Natural killer cell (primary cell): ENCODE results near the gene GSTK1. TPM values are rescaled to one million over a fixed set of nuclear protein-coding genes. Genes with fewer than 3 reads are reported as not detected.

ENCODE experiments used
- ATAC-seq, 3 donors: fragments of 150-1000 bp in 2 of 3; fragments of 200-7000 bp in 1 of 3; cut with Tn5 transposase; 1 replicate in 1 of 3; 2 replicates in 2 of 3; pipeline ENCODE4 v1.10.0; 2021; ENCODE audit warnings: mild to moderate bottlenecking in 2 of 3, moderate library complexity in 2 of 3
- DNase-seq, 2 donors: peaks; one replicate each; pipeline versions ENCODE4 v3.0.0 to v3.0.0-alpha.2; 2013 to 2021; ENCODE audit warnings: mixed read lengths in 1 of 2
- H3K27ac ChIP-seq: one replicate; pipeline ENCODE4 v1.5.1; 2013; ENCODE audit warnings: mild to moderate bottlenecking, low read length
- H3K27me3 ChIP-seq: one replicate; pipeline ENCODE4 v1.6.1; 2013; ENCODE audit warnings: low read length; ENCODE audit not compliant: control insufficient read depth, insufficient read depth
- H3K36me3 ChIP-seq: one replicate; pipeline ENCODE4 v1.6.1; 2013; ENCODE audit warnings: low read length; ENCODE audit not compliant: control insufficient read depth, insufficient read depth
- H3K4me1 ChIP-seq: one replicate; pipeline ENCODE4 v1.6.1; 2013; ENCODE audit warnings: low read length; ENCODE audit not compliant: control insufficient read depth, insufficient read depth
- H3K4me3 ChIP-seq: one replicate; pipeline ENCODE4 v1.5.1; 2013; ENCODE audit warnings: low read length
- H3K9me3 ChIP-seq: one replicate; pipeline ENCODE4 v1.6.1; 2013; ENCODE audit warnings: low read length; ENCODE audit not compliant: control insufficient read depth, insufficient read depth
- H3K27ac Mint-ChIP-seq, 2 donors: one replicate each; pipeline ENCODE4 v1.8.0; 2022; ENCODE audit warnings: mild to moderate bottlenecking in 2 of 2, mixed read lengths in 2 of 2, moderate library complexity in 1 of 2
- H3K27me3 Mint-ChIP-seq, 2 donors: one replicate each; pipeline ENCODE4 v1.8.0; 2022; ENCODE audit warnings: low read depth in 2 of 2, mixed read lengths in 2 of 2
- H3K36me3 Mint-ChIP-seq: one replicate; pipeline ENCODE4 v1.8.0; 2022; ENCODE audit warnings: mixed read lengths
- H3K4me1 Mint-ChIP-seq, 2 donors: one replicate each; pipeline ENCODE4 v1.8.0; 2022; ENCODE audit warnings: mixed read lengths in 2 of 2
- H3K4me3 Mint-ChIP-seq: one replicate; pipeline ENCODE4 v1.8.0; 2022; ENCODE audit warnings: mild to moderate bottlenecking, moderate library complexity, mixed read lengths
- H3K9me3 Mint-ChIP-seq, 2 donors: one replicate each; pipeline ENCODE4 v1.8.0; 2022; ENCODE audit warnings: mixed read lengths in 2 of 2
- WGBS: methylation state at CpG from one replicate; pipeline ENCODE4 v1.1.7; 2013; ENCODE audit warnings: missing lambda C conversion rate; ENCODE audit not compliant: insufficient coverage; 5-methylcytosine and 5-hydroxymethylcytosine counted together
- intact Hi-C: fragments of 100-400 bp; cut with micrococcal nuclease; formaldehyde crosslinking; loops from one replicate; pipeline ENCODE4 v1.14.2; 2022
- total RNA-seq, 4 donors: library from RNA; stranded (reverse); fragments of 120-200 nt in 1 of 4; gene quantifications; one replicate each; pipeline versions ENCODE4 v1.2.3 to v1.2.4, GENCODE V29; 2013 to 2022
- TF ChIP-seq, protein P1 (sequence below): fragments of 200-600 bp; IDR thresholded peaks from one replicate; pipeline ENCODE4 v1.8.0; 2022; ENCODE audit warnings: antibody characterized with exemption

Gene GSTK1
- total RNA-seq, 3 donors from 2014 or later (not counting 1 experiment from before 2014, with no cell fraction given) = 159 to 215 (median 181) TPM

DNA sequence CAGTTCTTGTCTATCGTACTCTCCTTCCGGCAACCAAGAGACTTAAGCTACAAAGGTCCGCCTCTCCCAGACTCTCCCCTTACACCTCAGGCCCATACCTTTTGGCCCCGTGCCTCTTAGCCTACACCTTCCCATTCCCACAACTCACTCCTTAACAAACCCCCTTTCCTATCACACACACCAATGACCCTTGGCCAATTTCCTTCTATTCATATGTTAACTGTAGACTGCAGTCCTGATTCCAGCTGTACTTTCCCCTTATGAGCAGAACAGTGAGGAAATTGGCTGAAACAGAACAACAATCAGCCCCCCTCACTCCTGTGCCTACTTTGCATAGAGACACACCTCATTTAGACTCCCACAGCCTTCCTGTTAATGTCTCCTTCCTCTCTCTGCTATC is 20.1 kb downstream of the GSTK1 start:
- DNase-seq (no peak), ATAC-seq (no peak)
- no peaks in the 10 kb centered on the region for H3K27me3 Mint-ChIP-seq
- Histone ChIP-seq H3K9me3 (no peaks in the 10 kb centered on the region), H3K4me1 (peaks cover 8% of the 10 kb centered on the region), H3K4me3 (no peak overlapping the region), H3K36me3 (no peaks in the 10 kb centered on the region), H3K27ac (no peak overlapping the region), H3K27me3 (no peaks in the 10 kb centered on the region)
- WGBS = 93% methylated on average over 4 of the region's 4 CpGs
- intact Hi-C loops = no loop called here
- H3K4me3 Mint-ChIP-seq = no peak overlapping the region
- no peak overlapping the region for H3K27ac Mint-ChIP-seq
- peaks cover 10 to 22% of the 10 kb centered on the region in 2 donors for H3K4me1 Mint-ChIP-seq
- TF ChIP-seq, protein P1, sequence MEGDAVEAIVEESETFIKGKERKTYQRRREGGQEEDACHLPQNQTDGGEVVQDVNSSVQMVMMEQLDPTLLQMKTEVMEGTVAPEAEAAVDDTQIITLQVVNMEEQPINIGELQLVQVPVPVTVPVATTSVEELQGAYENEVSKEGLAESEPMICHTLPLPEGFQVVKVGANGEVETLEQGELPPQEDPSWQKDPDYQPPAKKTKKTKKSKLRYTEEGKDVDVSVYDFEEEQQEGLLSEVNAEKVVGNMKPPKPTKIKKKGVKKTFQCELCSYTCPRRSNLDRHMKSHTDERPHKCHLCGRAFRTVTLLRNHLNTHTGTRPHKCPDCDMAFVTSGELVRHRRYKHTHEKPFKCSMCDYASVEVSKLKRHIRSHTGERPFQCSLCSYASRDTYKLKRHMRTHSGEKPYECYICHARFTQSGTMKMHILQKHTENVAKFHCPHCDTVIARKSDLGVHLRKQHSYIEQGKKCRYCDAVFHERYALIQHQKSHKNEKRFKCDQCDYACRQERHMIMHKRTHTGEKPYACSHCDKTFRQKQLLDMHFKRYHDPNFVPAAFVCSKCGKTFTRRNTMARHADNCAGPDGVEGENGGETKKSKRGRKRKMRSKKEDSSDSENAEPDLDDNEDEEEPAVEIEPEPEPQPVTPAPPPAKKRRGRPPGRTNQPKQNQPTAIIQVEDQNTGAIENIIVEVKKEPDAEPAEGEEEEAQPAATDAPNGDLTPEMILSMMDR = no peak
- no peaks in the 10 kb centered on the region for H3K9me3 Mint-ChIP-seq
- H3K36me3 Mint-ChIP-seq = no peaks in the 10 kb centered on the region

DNA sequence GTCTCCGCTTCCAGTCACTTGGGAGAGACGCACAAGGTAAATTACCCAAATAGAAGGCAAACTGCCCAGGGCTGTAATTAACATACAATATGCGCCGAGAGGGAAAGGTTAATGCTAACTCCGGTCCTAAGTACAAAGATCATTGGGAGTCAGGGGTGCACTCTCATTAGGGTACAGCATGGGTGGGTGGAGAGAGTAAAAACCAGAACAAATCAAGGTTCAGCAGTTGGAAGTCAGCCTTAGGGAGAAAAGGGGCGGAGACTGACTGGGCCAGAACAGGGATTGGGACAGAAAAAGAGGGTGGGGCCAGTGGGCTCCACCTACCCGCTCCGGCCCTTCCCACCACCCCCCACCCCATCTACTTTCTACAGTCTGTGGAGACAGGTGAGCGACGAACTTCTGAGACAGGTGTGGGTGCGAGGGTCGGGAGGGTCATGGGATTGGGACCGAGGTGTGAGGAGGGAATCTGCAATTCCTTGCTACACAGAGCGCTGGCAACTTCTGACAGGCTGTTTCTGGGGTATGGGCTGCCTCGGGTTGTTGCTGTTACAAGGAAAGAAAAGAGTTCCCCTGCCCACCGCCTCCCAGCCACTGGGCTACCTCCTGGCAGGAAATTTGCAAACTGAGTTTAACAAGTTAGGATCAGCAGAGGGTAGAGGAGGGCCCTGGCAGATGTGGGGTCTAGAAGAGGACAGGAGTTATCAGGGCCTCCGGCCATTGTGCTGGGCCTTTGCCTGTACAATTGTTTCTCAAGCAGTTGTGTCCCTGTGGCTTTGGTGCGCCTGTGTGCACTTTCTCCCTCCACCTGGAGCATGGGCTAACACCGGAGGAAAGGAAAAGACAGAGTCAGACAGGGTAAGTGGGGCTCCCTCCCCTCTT is 21.6 kb downstream of the GSTK1 start, which contains the start of gene TMEM139:
TMEM139 (plus strand) TSS at position 368 of the 879 bp plus-strand sequence. CDS start 1,000 bp downstream, outside the sequence.
- H3K36me3 Mint-ChIP-seq = no peaks in the 10 kb centered on the region
- Histone ChIP-seq H3K9me3 (no peaks in the 10 kb centered on the region), H3K4me1 (peaks cover 15% of the 10 kb centered on the region), H3K27ac (no peak within 1 kb of the TSS), H3K27me3 (no peaks in the 10 kb centered on the region), H3K36me3 (no peaks in the 10 kb centered on the region), H3K4me3 (no peak within 1 kb of the TSS)
- no peak within 1 kb of the TSS for H3K27ac Mint-ChIP-seq
- H3K4me1 Mint-ChIP-seq = peaks cover 23 to 30% of the 10 kb centered on the region in 2 donors
- no peak within 1 kb of the TSS for H3K4me3 Mint-ChIP-seq
- DNase-seq = no peak
- TF ChIP-seq, protein P1 = no peak
- whole genome bisulfite sequencing = 99% methylated on average over 16 of the region's 19 CpGs
- intact Hi-C loops = no loop called here
- H3K9me3 Mint-ChIP-seq = no peaks in the 10 kb centered on the region
- no peaks in the 10 kb centered on the region for H3K27me3 Mint-ChIP-seq
- no peak for ATAC-seq

- no peak overlapping the region for H3K4me3 Mint-ChIP-seq
- H3K27me3 Mint-ChIP-seq = no peaks in the 10 kb centered on the region
- Histone ChIP-seq H3K4me1 (peaks cover 20% of the 10 kb centered on the region), H3K9me3 (no peaks in the 10 kb centered on the region), H3K27me3 (no peaks in the 10 kb centered on the region), H3K27ac (no peak overlapping the region), H3K4me3 (no peak overlapping the region), H3K36me3 (no peaks in the 10 kb centered on the region)
- H3K27ac Mint-ChIP-seq = no peak overlapping the region
- H3K4me1 Mint-ChIP-seq = peaks cover 29 to 31% of the 10 kb centered on the region in 2 donors
- no peaks in the 10 kb centered on the region for H3K36me3 Mint-ChIP-seq
- ATAC-seq = no peak
- 97% methylated on average over 2 of the region's 3 CpGs for WGBS
- no peaks in the 10 kb centered on the region for H3K9me3 Mint-ChIP-seq
- TF ChIP-seq, protein P1 = no peak
- no peak for DNase-seq
- intact Hi-C loops = no loop called here
These were observed 22.2 kb downstream of the GSTK1 start for GRCh38 chr7:143285470-143285778.
